GM19468 (cell line): Measurements from ENCODE around the gene ADAM29.
"Not testable (repeated sequence)": the region's sequence is repeated elsewhere in the genome, so short reads cannot be mapped to it uniquely, and the experiment has no call there.

Experiments
- ATAC-seq: cut with Tn5 transposase; IDR thresholded peaks from one replicate; pipeline ENCODE4 v1.9.1; 2021; ENCODE audit warnings: mild to moderate bottlenecking, moderate library complexity, moderate number of reproducible peaks; ENCODE audit not compliant: unreplicated experiment; ENCODE audit errors: extremely low read depth

The ADAM29 gene

GRCh38 chr4:174918058-174918457 lies at the start of gene ADAM29:
Gene ADAM29, plus strand, starts transcription at chr4:174918358. Its CDS starts 57,168 bp downstream, at chr4:174975526.
- no peak for ATAC-seq

GRCh38 chr4:174869339-174869738 lies 48.8 kb upstream of the ADAM29 start:
- ATAC-seq, result no peak

- no peak for ATAC-seq
Measured at GRCh38 chr4:174870311-174870710, 47.8 kb upstream of the ADAM29 start.

- no peak for ATAC-seq
Measured at GRCh38 chr4:174871407-174871806, 46.8 kb upstream of the ADAM29 start.

- ATAC-seq, result not testable (repeated sequence)
Measured at GRCh38 chr4:174873146-174873545, 45.0 kb upstream of the ADAM29 start.

- no peak for ATAC-seq
Measured at GRCh38 chr4:174873931-174874330, 44.2 kb upstream of the ADAM29 start.

- no peak for ATAC-seq
Measured at GRCh38 chr4:174874898-174875297, 43.3 kb upstream of the ADAM29 start.

- ATAC-seq, result no peak
Measured at GRCh38 chr4:174880001-174880400, 38.2 kb upstream of the ADAM29 start.

GRCh38 chr4:174882317-174882992 lies 35.7 kb upstream of the ADAM29 start:
- no peak for ATAC-seq

- ATAC-seq, result no peak
Measured at GRCh38 chr4:174907508-174907907, 10.7 kb upstream of the ADAM29 start.

- no peak for ATAC-seq
Measured at GRCh38 chr4:174910271-174910670, 7.9 kb upstream of the ADAM29 start.

- no peak for ATAC-seq
Measured at GRCh38 chr4:174912919-174913543, 5.1 kb upstream of the ADAM29 start.

GRCh38 chr4:174919886-174920423 lies 1.8 kb downstream of the ADAM29 start:
- ATAC-seq, result no peak

- ATAC-seq, result no peak
Measured at GRCh38 chr4:174926958-174927357, 8.8 kb downstream of the ADAM29 start.

GRCh38 chr4:174928174-174928573 lies 10.0 kb downstream of the ADAM29 start:
- ATAC-seq, result no peak

- ATAC-seq, result no peak
Measured at GRCh38 chr4:174928575-174929253, 10.6 kb downstream of the ADAM29 start.

- no peak for ATAC-seq
Measured at GRCh38 chr4:174929346-174929745, 11.2 kb downstream of the ADAM29 start.

GRCh38 chr4:174930895-174931294 lies 12.7 kb downstream of the ADAM29 start:
- ATAC-seq, result no peak

GRCh38 chr4:174933083-174933482 lies 14.9 kb downstream of the ADAM29 start:
- no peak for ATAC-seq

GRCh38 chr4:174934360-174934759 lies 16.2 kb downstream of the ADAM29 start:
- ATAC-seq, result no peak

GRCh38 chr4:174935607-174936006 lies 17.4 kb downstream of the ADAM29 start:
- ATAC-seq, result no peak
